ENCODE data around the gene LPIN1.

Gene LPIN1

GRCh38 chr2:11738589-11739436, 7.6 kb upstream of the LPIN1 start:
- intact Hi-C loops (cut with DNase I): no loop called here
- DNase-seq: peak in 5 of 42 donors; percentile 37 to 74 (median 51)

GRCh38 chr2:11740723-11741122, 5.7 kb upstream of the LPIN1 start:
- intact Hi-C loops (cut with DNase I): loop anchor here (5.0 kb wide), 1 partner anchor 37 kb away; no protein-coding TSS in a partner anchor
- DNase-seq: no peak

GRCh38 chr2:11742317-11742701, 4.1 kb upstream of the LPIN1 start:
- intact Hi-C loops (cut with DNase I): loop anchor here (5.0 kb wide), 1 partner anchor 35 kb away; no protein-coding TSS in a partner anchor
- no peak for DNase-seq

- DNase-seq: no peak
- intact Hi-C loops (cut with DNase I): loop anchor here (5.0 kb wide), 1 partner anchor 34 kb away; no protein-coding TSS in a partner anchor
Observed at GRCh38 chr2:11742702-11743357, 3.6 kb upstream of the LPIN1 start.

- no peak for DNase-seq
- intact Hi-C loops (cut with DNase I): loop anchor here (5.0 kb wide), 1 partner anchor 34 kb away; no protein-coding TSS in a partner anchor
Observed at GRCh38 chr2:11743366-11743765, 3.1 kb upstream of the LPIN1 start.

GRCh38 chr2:11743846-11744553, 2.4 kb upstream of the LPIN1 start:
- intact Hi-C loops (cut with DNase I): loop anchor here (5.0 kb wide), 1 partner anchor 33 kb away; no protein-coding TSS in a partner anchor
- peak; percentile 75 to 97 (median 87) for DNase-seq

GRCh38 chr2:11744631-11745394, 1.6 kb upstream of the LPIN1 start:
- intact Hi-C loops (cut with DNase I): loop anchor here (5.0 kb wide), 1 partner anchor 32 kb away; no protein-coding TSS in a partner anchor
- peak in 7 of 42 donors; percentile 26 to 66 (median 57) for DNase-seq

GRCh38 chr2:11745613-11746375, 638 bp upstream of the LPIN1 start:
- peak in 1 of 42 donors; percentile 24 for DNase-seq
- intact Hi-C loops (cut with DNase I): no loop called here

GRCh38 chr2:11746807-11747459, 501 bp downstream of the LPIN1 start:
- intact Hi-C loops (cut with DNase I): no loop called here
- peak in 14 of 42 donors; percentile 25 to 64 (median 46) for DNase-seq

- intact Hi-C loops (cut with DNase I): no loop called here
- no peak for DNase-seq
Observed at GRCh38 chr2:11748018-11748860, 1.8 kb downstream of the LPIN1 start.

- intact Hi-C loops (cut with DNase I): no loop called here
- DNase-seq: no peak
Observed at GRCh38 chr2:11748861-11749645, 2.6 kb downstream of the LPIN1 start.

GRCh38 chr2:11749646-11750349, 3.4 kb downstream of the LPIN1 start:
- peak in 1 of 42 donors; percentile 21 for DNase-seq
- intact Hi-C loops (cut with DNase I): no loop called here

- intact Hi-C loops (cut with DNase I): no loop called here
- DNase-seq: peak in 3 of 42 donors; percentile 45 to 63 (median 62)
Observed at GRCh38 chr2:11750422-11750821, 4.0 kb downstream of the LPIN1 start.

GRCh38 chr2:11750917-11751316, 4.5 kb downstream of the LPIN1 start:
- no peak for DNase-seq
- intact Hi-C loops (cut with DNase I): no loop called here

- intact Hi-C loops (cut with DNase I): no loop called here
Observed at GRCh38 chr2:11752906-11753305, 6.5 kb downstream of the LPIN1 start.

More at GRCh38 chr2:11752906-11753305, 6.5 kb downstream of the LPIN1 start:
- DNase-seq: peak in 25 of 42 donors; percentile 39 to 82 (median 55)
